SH-SY5Y (cell line): ENCODE results near the gene GRIK1.

Source experiments
- GATA2 ChIP-seq: IDR thresholded peaks from 2 replicates; pipeline ENCODE4 v1.6.1; 2011; ENCODE audit warnings: mild to moderate bottlenecking, low read depth, low read length
- GATA3 ChIP-seq: IDR thresholded peaks from 2 replicates; pipeline ENCODE4 v1.6.1; 2011; ENCODE audit warnings: low read depth, mild to moderate bottlenecking, low read length, moderate library complexity

DNA sequence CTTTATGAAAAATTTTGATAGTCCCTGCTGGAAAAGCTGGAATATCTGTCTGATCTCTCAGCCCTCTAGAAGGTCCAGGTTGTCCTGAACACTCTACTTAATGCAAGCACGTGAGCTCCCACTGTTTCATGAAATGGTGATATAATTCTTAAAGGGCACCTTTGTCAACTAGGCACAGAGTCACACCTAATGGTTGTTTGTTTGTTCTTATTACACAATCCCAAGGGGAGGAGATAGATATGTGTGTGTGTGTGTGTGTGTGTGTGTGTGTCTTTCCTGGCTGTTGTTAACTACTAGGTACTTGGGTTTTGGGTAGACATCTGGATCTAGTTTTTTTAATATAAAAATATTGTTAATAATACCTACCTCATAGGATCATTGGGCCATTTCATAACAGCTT is 63.9 kb downstream of the GRIK1 start:
- TF ChIP-seq GATA2, result no peak
- TF ChIP-seq GATA3, result no peak
